ENCODE measurements around the gene GPRC5C.

- TF ChIP-seq POLR2AphosphoS5 (IDR thresholded peaks at IDR 0.05; ENCODE audit: low read depth, low read length) = no peak
- no peak for TF ChIP-seq POLR2A (IDR thresholded peaks at IDR 0.05; ENCODE audit: low read depth, low read length)
- TF ChIP-seq TAF1 (IDR thresholded peaks at IDR 0.05; ENCODE audit: low read depth, low read length) = no peak
Measured at GRCh38 chr17:74451557-74451956, 19.7 kb downstream of the GPRC5C start.
